Measurements from ENCODE around the gene CFAP74. TPM values are rescaled to one million over a fixed set of nuclear protein-coding genes. Genes with fewer than 3 reads are reported as not detected.

Gene CFAP74
- total RNA-seq, 1 donor from 2014 or later = not detected

- DNase-seq = no peak
- no peak for TF ChIP-seq CTCF (IDR thresholded peaks at IDR 0.05)
- H3K27ac Mint-ChIP-seq = peak overlapping the region; percentile 38
- no peaks in the 10 kb centered on the region for H3K27me3 Mint-ChIP-seq
- no peaks in the 10 kb centered on the region for H3K9me3 Mint-ChIP-seq
- POLR2A ChIA-PET = no interaction called here
- H3K36me3 Mint-ChIP-seq (ENCODE audit: low read depth) = peaks cover 55% of the 10 kb centered on the region
- no peak overlapping the region for H3K4me3 Mint-ChIP-seq
- intact Hi-C loops (cut with micrococcal nuclease) = no loop called here
- H3K4me1 Mint-ChIP-seq = peaks cover 79% of the 10 kb centered on the region
- ATAC-seq (ENCODE audit: low read depth) = no peak
- CTCF ChIA-PET = interaction anchor here (1.1 kb wide), 1 partner anchor 9 kb away, joined by 3 read pairs; no protein-coding TSS in a partner anchor
These were observed 127.2 kb downstream of the CFAP74 start for GRCh38 chr1:1876335-1876930.

GRCh38 chr1:1875932-1876331 lies 127.7 kb downstream of the CFAP74 start:
- Mint-ChIP-seq H3K4me3 (no peak overlapping the region), H3K36me3 (ENCODE audit: low read depth) (peaks cover 56% of the 10 kb centered on the region), H3K27ac (peak overlapping the region; percentile 24), H3K27me3 (no peaks in the 10 kb centered on the region), H3K4me1 (peaks cover 79% of the 10 kb centered on the region), H3K9me3 (no peaks in the 10 kb centered on the region)
- no peak for DNase-seq
- no peak for ATAC-seq (ENCODE audit: low read depth)
- POLR2A ChIA-PET = no interaction called here
- CTCF ChIA-PET = no interaction called here
- intact Hi-C loops (cut with micrococcal nuclease) = no loop called here
- no peak for TF ChIP-seq CTCF (IDR thresholded peaks at IDR 0.05)

GRCh38 chr1:1874901-1875300 lies 128.7 kb downstream of the CFAP74 start:
- CTCF ChIA-PET = interaction anchor here (0.6 kb wide), 1 partner anchor 13 kb away, joined by 4 read pairs; no protein-coding TSS in a partner anchor
- POLR2A ChIA-PET = interaction anchor here (0.6 kb wide), 1 partner anchor 9 kb away, joined by 6 read pairs; no protein-coding TSS in a partner anchor
- H3K36me3 Mint-ChIP-seq (ENCODE audit: low read depth) = peaks cover 58% of the 10 kb centered on the region

GRCh38 chr1:1873186-1873585 lies 130.4 kb downstream of the CFAP74 start:
- Mint-ChIP-seq H3K9me3 (no peaks in the 10 kb centered on the region), H3K27me3 (no peaks in the 10 kb centered on the region), H3K27ac (no peak overlapping the region), H3K4me3 (no peak overlapping the region), H3K36me3 (ENCODE audit: low read depth) (peaks cover 49% of the 10 kb centered on the region), H3K4me1 (peaks cover 77% of the 10 kb centered on the region)
- intact Hi-C loops (cut with micrococcal nuclease) = no loop called here
- ATAC-seq (ENCODE audit: low read depth) (no peak), DNase-seq (no peak)
- ChIA-PET CTCF (no interaction called here), POLR2A (no interaction called here)
- no peak for TF ChIP-seq CTCF (IDR thresholded peaks at IDR 0.05)

More at GRCh38 chr1:1874901-1875300, 128.7 kb downstream of the CFAP74 start:
- intact Hi-C loops (cut with micrococcal nuclease) = no loop called here
- no peaks in the 10 kb centered on the region for H3K9me3 Mint-ChIP-seq
- peaks cover 83% of the 10 kb centered on the region for H3K4me1 Mint-ChIP-seq
- H3K4me3 Mint-ChIP-seq = no peak overlapping the region
- H3K27ac Mint-ChIP-seq = no peak overlapping the region
- no peak for TF ChIP-seq CTCF (IDR thresholded peaks at IDR 0.05)
- DNase-seq (no peak), ATAC-seq (ENCODE audit: low read depth) (no peak)
- no peaks in the 10 kb centered on the region for H3K27me3 Mint-ChIP-seq

GRCh38 chr1:1872329-1872994 lies 131.1 kb downstream of the CFAP74 start:
- peaks cover 44% of the 10 kb centered on the region for H3K36me3 Mint-ChIP-seq (ENCODE audit: low read depth)
- ChIA-PET POLR2A (interaction anchor here (1.1 kb wide), 1 partner anchor 15 kb away, joined by 4 read pairs; no protein-coding TSS in a partner anchor), CTCF (interaction anchor here (1.1 kb wide), 1 partner anchor 14 kb away, joined by 3 read pairs; no protein-coding TSS in a partner anchor)
- DNase-seq (no peak), ATAC-seq (ENCODE audit: low read depth) (no peak)
- intact Hi-C loops (cut with micrococcal nuclease) = no loop called here
- peak overlapping the region; percentile 8 for H3K27ac Mint-ChIP-seq
- H3K4me3 Mint-ChIP-seq = peak overlapping the region; percentile 3
- H3K9me3 Mint-ChIP-seq = no peaks in the 10 kb centered on the region
- no peak for TF ChIP-seq CTCF (IDR thresholded peaks at IDR 0.05)
- H3K4me1 Mint-ChIP-seq = peaks cover 76% of the 10 kb centered on the region
- H3K27me3 Mint-ChIP-seq = no peaks in the 10 kb centered on the region

All from activated B cell treated with CpG ODN at 0.5 μM for 24 hours (primary cell).